ENCODE results near the gene CHPF.

Gene CHPF

DNA sequence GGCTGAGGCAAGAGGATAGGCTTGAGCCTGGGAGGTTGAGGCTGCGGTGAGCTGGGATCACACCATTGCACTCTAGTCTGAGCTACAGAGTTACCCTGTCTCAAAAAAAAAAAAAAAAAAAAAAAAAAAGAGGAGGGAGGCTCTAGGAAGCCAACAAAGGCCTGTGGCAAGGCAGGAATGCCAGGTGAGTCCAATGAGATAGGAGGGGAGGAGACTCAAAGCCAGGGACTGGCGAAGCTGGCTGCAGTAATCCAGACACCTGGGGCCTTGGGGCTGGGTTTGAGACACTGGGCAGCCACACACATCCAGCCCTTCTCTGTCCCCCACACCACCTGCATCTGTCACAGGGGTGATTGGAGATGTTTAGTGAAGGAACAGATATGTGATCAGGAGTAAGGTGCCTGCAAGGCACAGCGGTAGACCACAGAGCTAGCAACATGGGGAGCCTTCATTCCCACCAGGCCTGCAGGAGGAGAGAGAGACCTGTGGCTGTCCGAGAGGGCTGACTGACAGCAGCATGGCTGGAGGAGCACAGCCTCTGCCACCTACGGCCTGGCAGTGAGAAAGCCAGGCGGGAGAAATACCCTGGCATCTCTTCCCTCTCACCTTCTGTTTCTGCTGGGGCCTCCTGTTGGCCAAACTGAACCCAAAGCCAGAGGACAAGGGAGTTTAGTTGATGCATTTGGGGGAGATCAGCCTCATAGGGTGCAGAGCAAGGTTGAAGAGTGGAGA lies 9.5 kb downstream of the CHPF start:
- DNase-seq (ENCODE audit: low read depth in 2 of 2, low spot score in 1 of 2): no peak

DNA sequence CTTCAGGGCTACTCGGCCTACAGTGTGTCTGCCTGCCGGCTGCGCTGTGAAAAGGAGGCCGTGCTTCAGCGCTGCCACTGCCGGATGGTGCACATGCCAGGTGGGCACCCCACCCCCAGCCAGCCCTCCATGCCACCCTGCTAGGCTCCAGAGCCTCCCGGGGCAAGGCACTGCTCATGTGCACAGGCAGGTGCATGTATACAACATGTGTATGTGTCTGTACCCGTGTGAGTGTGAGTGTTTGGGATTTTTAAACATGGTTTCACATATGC lies 11.3 kb downstream of the CHPF start:
- DNase-seq (ENCODE audit: low read depth in 2 of 2, low spot score in 1 of 2): no peak

- DNase-seq (ENCODE audit: low read depth in 2 of 2, low spot score in 1 of 2): no peak
These were observed 11.8 kb downstream of the CHPF start for GRCh38 chr2:219531639-219532377.

- DNase-seq (ENCODE audit: low read depth in 2 of 2, low spot score in 1 of 2): peak; percentile 62 to 77
These were observed 13.3 kb downstream of the CHPF start for GRCh38 chr2:219530048-219530963.

DNA sequence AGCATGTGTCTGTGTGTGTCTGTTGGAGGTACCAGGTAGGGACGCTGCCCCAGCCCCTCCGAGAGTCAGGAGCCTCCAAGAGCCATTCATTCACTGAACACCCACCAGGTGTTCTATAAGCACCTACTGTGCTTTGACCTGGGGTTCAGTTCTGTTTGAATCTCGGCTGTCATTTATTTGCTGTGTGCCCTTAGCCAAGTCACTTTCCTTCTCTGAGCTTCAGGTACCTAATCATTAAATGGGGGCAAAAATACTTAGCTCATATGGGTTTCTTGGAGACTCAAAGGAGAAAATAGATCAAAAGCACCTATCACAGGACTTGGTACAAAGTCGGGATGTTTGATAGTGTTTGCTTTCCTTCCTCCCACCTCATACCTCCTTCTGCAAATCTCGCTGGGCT lies 16.1 kb downstream of the CHPF start:
- no peak for DNase-seq (ENCODE audit: low read depth in 2 of 2, low spot score in 1 of 2)

DNA sequence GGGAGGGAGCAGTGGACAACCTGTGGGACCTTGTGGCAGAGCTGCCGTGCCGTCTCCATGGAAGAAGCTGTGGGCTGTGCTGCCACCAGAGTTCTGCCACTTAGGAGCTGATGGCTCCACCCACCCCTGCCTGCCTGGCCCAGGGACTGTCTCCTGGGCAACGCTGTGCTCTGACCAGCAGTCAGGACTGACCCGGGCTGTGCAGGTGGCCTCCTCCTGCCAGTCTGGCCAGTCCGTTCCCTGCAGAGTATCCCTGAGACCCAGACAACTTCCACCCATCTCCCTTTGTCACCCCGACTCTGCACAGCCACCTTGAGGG lies 16.6 kb downstream of the CHPF start:
- DNase-seq (ENCODE audit: low read depth in 2 of 2, low spot score in 1 of 2): no peak

DNA sequence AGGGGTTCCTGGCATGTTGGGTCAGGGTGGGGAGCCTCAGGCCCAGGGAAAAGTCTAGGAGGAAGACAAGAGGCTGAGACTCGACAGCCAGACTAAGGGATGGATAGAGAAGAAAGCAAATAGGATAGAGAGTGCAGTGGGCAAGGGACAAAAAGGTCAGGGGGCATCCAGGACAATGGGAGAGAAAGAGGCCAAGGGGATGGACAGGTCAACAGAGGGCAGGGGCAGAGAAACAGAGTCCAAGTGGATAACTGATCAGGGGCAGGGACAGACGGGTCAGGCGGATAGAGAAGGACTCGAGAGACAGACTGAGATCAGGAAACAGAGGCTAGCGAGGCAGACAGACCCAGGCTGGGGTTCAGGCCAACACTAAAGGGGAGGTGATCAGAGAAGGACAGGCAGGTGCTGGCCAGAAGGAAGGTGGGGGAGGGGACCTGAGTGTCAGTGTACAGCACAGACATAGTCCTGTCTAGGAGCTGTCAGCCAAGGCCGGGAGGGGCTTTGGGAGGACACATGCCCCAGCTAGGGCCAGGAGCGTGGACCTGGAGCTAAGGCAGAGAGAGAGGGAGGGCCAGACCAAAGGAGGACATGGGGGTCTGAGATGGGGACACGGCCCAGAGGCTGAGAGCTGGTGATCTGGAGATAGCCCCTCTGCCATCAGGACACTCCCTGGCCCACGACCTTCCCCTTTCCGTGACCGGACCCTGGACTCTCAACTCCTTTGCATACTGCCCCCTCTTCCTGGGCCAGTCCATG lies 17.1 kb downstream of the CHPF start:
- no peak for DNase-seq (ENCODE audit: low read depth in 2 of 2, low spot score in 1 of 2)

- DNase-seq (ENCODE audit: low read depth in 2 of 2, low spot score in 1 of 2): no peak
These were observed 17.9 kb downstream of the CHPF start for GRCh38 chr2:219525533-219526232.

DNA sequence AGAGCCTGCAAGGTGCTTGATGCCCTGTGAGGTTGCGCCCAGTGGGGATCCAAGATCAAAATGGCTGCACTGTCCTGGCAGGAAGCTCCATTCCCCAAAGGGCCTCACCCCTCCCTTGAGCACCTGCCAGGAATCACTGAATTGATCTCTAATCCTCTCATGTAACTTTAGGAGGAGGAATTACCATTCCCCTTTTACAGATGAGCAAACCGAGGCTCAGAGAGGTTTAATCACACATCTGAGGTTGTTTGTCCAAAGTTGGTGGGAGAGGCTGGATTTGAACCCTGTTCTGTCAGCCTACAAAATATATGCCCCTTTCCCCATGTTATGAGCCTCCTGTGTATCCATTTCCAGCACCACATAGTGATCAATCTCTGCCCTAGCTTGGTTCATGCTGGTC lies 18.8 kb downstream of the CHPF start:
- DNase-seq (ENCODE audit: low read depth in 2 of 2, low spot score in 1 of 2): no peak

DNA sequence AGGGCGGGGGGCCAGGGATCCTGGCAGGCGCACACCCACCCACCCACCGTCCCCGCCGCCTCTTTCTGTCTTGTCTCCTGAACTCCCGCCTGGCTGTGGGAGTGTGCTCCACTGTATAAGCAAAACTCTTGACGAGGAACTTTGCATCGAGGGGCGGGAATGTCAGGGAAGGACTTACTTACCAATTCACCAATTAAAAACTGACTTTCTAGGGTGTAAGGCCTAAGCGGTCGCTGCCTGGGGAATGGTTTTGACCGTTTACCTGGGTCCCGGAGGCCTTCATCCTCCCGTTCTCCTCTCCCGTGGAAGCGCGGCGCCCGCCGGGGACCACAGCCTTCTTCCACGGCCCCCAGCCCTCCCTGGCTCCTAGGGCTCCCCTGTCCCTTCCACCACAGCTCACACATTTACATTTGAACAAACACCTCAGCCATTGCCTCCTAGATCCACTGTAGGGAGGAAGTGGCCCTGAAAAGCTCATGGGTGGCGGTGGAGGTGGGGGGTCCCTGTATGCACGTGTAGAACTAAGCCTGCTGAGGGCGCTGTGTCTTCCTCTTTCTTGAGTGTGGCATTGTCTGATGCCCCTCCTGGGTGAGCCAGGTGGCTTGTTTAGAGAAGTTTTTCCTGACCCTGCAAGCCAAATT lies 20.5 kb downstream of the CHPF start:
- DNase-seq (ENCODE audit: low read depth in 2 of 2, low spot score in 1 of 2): no peak

GRCh38 chr2:219522111-219523030 lies 21.2 kb downstream of the CHPF start:
- DNase-seq (ENCODE audit: low read depth in 2 of 2, low spot score in 1 of 2): no peak

GRCh38 chr2:219521066-219521880 lies 22.3 kb downstream of the CHPF start:
- no peak for DNase-seq (ENCODE audit: low read depth in 2 of 2, low spot score in 1 of 2)

GRCh38 chr2:219520079-219520478 lies 23.5 kb downstream of the CHPF start:
- DNase-seq (ENCODE audit: low read depth in 2 of 2, low spot score in 1 of 2): no peak

DNA sequence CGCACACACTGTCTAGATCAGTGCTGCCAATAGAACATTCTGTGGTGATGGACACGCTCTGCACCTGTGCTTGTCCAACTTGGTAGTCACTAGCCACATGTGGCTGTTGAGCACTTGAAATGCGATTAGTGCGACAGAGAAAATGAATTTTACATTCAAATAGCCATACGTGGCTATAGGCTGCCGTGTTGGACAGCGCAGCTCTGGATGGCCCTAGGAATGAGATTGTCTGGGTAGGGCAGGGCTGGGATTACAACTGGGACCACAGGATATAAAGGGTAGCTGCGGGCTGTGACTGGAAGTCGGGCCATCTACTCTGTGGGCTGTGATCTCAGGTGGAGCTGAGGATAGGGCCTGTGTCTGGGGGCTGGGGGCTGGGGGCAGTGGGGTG lies 24.1 kb downstream of the CHPF start:
- no peak for DNase-seq (ENCODE audit: low read depth in 2 of 2, low spot score in 1 of 2)

DNA sequence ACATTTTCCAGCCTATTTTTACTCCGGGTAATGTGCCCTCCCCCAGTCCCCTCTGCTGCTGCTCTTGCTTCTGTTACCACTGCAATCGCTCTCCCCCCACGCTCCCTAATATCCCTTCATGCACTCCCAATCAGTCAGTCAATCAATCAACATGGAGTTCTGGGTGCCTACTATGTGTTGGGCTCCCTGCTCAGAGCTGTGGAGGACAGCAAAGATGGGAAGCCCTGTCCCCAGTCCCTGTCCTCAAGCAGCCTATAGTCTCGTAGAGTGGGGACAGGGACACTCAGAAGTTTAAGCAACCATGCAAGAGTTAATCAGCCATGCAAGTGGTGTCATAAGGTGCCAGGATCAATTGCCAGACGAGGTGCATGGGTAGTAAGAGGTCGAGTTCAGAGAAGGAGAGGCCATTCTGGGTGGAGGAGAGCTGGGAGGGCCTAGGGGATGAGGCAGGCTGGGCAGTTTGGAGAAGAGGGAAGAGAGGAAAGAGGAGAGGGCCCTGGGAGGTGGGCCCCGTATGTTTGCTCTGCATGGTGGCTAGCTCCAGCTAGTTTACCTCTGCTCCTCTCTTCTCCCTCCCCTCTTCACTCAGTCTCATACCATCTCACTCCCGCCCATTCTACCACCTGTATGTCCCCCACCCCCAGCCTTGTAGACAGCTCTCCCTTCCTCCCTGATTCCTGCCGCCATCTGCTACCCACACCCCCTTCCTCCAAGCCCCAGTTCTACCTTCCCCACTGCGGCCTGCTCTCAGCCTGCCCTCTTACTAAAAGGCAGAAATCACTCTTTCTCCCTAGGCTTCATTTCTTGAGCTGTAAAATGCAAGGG lies 25.4 kb downstream of the CHPF start:
- DNase-seq (ENCODE audit: low read depth in 2 of 2, low spot score in 1 of 2): no peak

DNA sequence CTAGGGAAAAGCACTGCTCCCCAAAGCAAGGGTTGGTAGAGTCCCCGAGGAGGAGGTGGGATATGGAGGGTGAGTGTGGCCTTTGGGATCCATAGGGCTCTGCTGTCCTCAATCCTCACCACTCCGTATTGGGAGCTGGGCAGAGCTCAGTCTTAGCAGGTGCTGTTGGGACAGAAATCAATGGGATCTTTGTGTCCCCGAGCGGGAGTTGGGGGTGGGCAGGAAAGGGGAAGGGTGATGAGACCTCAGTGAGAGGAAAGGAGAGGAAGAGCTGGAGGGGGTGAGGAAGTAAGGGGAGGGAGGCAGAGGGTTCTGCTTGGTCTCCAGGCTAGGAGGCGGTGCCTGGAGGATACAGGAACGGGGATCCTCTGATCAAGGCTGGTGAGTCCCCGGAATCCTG lies 26.7 kb downstream of the CHPF start:
- DNase-seq (ENCODE audit: low read depth in 2 of 2, low spot score in 1 of 2): no peak

DNA sequence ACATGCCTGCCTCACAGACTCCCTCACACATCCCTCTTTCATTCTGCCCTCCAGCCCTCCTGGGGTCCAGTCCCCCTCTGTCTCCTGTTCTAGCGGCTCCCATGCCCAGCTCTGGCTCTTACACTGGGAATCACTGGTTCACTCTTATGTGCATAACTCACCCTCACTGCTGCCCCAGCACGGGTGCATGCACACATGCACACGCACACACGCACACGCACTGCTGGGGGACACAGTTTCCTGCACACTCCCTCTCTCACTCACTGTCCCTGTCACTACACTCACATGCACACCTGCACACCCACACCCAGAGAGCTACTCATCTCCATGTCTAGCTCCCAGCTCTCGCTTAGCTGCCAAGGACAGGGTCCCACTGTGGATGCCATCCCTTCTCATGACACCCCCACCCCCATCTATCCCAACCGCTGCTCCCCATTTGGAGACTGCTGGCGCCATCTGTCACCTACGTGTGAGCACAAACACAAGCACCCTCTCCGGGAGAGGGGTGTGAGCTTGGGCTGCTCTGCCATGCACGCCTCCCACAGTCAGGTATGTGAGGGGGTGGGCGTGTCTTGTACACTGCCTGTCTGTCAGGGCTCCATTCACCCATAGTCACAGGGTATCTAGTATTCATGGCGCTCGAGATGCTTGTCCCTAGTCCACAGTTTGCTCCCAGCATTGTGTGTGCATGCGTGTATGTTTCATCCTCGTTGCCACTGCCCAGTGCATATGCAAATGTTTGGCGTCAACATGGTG lies 27.6 kb downstream of the CHPF start:
- no peak for DNase-seq (ENCODE audit: low read depth in 2 of 2, low spot score in 1 of 2)

Data from stimulated activated CD8-positive, alpha-beta memory T cell treated with anti-CD3 and anti-CD28 coated beads, Interleukin-4, amount 100 ng/mL, for 1 hour (primary cell).